GM19238 (cell line): ENCODE data around the gene TRAK1.

ENCODE experiments used
- DNase-seq: peaks from one replicate; pipeline ENCODE4 v3.0.0; 2011; ENCODE audit warnings: low spot score; ENCODE audit not compliant: insufficient read length

The TRAK1 gene

DNA sequence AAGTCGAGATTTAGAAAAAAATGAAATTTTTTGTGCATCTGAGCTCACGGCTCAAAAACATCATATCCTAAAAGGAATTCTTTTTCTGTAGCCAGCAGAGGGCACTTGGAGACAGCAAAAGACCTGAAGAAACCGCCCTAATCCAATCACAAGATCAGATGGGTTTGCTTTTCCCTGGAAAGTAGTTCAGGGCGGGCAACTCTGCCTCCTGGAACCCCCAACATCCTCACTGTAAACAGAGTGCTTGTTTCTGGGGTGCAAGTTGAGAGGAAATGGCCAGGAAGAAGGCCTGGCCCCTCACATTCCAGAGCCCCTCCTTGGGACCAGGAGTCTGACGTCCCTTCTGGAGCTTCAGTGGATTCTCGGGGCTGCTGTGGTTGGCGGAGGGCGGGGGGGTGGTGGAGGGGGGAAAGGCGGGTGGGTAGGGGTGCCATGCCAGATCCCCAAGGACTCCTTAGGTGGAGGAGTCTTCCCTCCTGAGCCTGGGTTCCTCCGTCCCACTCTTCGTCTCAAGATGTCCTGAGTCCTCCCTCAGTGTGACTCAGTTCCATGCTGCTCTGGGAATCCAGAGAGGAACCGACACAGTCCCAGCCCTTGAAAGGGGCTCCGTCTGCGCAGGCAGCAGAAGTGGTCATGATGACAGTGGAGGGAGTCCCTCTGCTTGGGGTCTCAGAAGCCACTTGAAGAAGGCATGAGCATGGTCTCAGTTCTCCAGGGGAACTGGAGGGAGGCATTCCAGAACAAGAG is 139.0 kb downstream of the TRAK1 start:
- no peak for DNase-seq

DNA sequence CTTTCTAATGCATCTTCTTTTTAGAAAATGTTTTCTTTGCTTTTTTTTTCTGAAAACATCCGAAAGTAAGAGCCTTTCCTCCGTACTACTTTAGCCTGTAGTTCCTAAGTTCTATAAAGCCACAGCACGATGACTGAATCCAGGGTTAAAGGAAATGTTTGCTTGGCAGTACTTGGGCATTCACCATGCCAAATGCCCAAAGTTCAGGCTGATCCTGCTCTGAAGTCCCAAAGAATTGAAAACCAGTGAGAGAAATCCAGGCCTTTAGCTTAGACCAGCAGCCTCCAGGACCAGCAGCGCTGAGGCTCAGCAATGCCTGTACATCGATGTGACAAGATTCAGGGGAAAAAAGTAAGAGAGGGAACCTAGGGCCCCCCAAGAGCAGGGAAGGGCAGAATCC is 139.7 kb downstream of the TRAK1 start:
- DNase-seq: no peak

DNA sequence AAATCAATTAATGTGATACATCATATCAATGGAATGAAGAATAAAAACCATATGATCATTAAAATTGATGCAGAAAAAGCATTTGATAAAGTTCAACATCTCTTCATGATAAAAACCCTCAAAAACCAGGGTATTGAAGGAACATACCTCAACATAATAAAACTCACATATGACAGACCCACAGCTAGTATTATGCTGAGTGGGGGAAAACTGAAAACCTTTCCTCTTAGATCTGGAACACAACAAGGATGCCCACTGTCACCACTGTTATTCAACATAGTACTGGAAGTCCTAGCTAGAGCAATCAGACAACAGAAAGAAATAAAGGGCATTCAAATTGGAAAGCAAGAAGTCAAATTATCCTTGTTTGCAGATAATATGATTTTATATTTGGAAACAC is 144.4 kb downstream of the TRAK1 start:
- DNase-seq: no peak

DNA sequence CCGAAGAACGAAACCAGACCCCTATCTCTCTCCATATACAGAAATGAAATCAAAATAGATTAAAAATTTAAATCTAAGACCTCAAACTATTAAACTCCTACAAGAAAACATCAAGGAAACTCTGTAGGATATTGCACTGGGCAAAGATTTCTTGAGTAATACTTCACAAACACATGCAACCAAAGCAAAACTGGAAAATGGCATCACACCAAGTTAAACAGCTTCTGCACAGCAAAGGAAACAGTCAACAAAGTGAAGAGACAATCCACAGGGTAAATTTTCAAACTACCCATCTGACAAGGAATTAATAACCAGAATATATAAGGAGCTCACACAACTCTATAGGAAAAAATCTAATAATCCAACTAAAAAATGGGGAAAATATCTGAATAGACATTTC is 145.5 kb downstream of the TRAK1 start:
- no peak for DNase-seq

DNA sequence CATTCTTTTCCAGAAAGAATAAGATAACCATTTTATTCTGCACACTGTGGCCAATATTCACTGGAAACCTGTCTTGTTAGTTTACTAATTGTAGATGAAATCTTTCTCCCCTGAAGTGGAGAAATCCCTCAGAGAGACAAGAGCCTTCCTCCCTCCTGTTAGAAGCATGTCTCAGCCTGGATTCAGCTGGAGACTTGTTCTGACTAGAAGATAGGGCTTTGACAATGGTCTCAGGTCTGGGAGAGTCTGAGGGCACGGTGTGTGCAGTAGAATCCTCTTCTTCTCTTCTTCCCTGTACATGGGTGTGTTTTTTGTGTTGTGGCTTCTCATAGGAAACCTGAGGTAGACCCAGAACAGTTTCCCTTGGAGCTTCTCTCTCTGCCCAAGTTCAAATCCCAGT is 154.9 kb downstream of the TRAK1 start:
- no peak for DNase-seq

DNA sequence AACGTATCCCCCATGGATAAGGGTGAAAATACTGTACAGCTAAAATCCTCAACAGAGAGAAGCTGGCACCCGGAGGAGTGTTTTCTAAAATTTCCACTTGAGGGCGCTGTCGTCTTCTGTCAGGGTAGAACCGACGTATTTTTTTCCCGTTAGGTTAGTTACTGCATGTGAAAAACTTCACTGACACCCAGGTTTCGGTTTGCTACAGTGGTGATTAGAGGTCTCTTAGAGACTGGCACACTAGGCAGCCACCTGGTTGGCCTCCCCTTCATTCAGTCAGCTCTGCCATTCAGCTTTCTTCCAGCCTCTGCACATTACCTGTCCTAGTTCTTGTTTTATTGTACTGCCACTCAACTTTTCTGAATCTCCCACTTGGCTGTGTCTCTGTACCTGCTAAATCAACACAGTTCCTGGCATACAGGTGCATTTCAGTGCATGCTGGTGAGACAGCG is 156.4 kb downstream of the TRAK1 start:
- peak; percentile 35 for DNase-seq

DNA sequence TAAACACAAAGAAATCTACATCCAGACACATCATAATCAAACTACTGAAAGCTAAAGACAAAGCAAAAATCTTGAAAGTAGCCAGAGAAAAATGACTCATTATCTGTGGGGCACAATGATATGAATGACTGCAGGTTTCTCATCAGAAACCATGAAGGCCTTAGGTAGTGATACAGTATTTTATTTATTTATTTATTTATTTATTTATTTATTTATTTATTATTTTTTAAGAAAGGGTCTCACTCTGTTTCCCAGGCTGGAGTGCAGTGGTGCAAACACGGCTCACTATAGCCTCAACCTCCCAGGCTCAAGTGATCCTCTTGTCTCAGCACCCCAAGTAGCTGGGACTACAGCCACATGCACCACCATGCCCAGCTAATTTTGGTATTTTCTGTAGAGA is 159.6 kb downstream of the TRAK1 start:
- DNase-seq: no peak

DNA sequence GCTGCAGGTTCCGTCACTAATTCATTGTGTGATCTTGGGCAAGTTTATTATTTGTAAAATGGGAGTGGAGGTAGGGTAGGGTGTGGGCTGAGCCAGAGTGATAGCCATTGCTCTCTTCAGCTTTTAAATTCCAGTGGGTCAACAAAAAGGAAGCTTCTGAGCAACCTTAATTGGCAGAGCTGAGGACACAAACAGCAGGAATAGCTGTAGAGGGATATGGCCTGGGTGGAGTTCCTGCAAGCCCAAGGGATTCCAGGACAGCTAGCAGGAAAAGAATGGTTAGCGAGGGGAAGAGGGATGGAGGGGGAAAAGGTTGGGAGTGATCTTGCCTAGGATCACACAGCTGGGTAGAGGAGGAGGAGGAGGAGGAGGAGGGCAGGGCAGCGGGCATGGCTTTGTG is 163.4 kb downstream of the TRAK1 start:
- DNase-seq: no peak

DNA sequence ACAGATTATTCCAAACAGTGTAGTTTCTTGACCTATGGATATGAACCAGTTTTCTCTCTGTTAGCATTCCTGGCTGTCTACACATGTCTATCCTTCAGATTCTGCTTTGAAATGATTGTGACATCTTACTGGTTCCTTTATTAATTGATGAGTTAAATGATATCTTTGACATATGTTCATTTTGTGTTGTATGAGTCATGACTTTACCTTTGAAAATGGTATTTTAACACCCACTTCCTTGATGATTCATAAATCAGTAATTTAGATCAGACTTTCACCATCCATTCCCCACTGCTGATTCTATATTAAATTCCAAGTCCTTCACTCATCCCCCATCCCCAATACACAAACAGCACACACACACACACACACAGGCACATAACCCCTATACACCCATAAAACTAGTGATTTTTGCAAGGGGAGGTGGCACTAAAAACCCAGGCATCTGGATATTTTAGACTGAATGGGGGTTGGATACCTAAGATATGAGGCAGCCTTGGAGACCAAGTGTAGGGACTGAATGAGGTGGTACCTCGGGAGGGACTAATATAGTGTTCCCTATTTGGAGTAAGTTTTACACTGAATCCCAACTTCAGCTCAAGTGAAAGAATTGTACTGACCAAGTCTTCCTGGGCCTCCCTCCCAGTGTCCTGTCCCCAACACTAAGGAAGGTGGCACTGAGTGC is 165.1 kb downstream of the TRAK1 start:
- DNase-seq: no peak

DNA sequence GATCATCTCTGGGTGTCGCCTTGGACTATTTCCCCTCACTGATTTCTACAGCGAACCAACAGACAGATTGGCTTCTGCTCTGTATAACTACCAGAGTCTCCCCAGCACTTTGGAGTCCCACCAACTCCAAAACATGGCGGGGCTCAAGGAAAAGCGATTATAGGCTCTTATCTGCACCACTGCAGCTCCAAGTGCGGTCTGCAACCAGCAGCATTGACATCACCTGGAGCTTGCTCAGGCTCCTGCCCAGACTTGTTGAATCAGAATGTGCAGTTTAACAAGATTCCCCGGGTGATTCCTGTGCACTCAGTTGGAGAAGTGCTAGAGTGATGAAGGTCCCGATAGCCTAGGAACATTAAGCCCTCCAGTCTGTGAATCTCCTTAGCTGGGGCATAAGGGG is 165.8 kb downstream of the TRAK1 start:
- DNase-seq: no peak

DNA sequence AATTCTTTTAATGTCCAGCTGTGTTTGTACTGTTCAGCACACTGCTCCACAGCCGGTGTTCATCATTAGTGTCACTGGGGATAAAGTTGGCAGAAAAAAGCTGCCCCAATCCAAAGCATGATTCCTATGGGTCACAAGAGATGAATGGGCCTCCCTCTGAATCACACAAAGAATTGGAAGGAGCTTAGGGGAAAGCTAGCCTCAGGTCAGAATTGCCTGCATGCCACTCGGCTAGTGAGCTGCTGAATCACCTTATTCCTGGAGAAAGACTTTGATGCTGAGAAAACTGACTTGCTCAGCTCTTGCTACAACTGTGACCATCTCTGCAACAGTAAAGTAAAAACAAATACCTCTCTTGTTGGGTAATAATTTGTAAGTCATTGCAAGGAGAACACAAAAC is 171.4 kb downstream of the TRAK1 start:
- DNase-seq: no peak

DNA sequence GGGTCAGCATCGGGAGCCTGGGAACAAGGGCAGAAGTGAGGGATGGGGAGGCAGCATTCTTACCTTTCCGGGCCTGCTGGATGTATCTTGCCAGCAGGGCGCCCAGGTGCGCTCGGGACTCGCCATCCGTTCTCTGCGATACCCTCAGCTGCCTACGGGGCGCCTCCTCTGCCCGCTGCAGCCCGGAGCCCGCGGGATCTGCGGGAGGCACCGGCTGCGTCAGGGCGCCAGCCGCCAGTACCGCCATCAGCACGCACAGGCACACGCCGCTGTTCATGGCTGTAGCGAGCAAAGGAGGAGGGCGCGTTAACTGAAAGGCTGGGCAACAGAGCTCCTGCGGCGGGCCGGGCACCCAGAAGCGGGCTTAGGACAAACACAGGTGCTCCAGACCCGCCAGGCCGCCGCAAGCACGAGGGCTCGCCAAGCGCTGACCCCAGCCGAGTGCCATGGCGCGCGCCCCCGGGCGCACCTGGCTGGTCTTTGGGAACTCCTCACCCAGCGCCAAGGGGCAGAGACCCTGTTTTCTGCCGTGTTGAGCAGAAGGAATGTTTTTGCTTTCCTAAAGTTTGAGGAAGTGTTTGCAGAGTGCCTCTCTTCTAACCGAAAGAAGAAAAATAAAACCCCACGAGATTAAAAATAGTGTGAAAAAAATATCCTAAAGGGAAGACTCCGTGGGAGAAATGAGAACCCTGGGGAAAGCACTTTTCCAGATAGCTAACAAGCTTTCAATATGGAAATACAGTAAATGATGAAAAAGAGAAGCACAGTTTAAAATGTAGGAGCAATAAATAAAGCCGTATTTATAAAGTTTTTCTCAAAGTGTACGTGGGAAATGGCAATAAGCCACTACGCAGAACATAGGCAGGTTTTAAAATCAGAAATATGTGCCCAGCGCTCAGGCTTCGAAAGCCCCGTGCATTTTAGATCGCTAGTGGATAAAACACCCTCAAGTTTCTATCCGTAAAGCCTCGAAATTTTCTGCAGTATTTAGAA is 172.5 kb downstream of the TRAK1 start:
- DNase-seq: no peak

DNA sequence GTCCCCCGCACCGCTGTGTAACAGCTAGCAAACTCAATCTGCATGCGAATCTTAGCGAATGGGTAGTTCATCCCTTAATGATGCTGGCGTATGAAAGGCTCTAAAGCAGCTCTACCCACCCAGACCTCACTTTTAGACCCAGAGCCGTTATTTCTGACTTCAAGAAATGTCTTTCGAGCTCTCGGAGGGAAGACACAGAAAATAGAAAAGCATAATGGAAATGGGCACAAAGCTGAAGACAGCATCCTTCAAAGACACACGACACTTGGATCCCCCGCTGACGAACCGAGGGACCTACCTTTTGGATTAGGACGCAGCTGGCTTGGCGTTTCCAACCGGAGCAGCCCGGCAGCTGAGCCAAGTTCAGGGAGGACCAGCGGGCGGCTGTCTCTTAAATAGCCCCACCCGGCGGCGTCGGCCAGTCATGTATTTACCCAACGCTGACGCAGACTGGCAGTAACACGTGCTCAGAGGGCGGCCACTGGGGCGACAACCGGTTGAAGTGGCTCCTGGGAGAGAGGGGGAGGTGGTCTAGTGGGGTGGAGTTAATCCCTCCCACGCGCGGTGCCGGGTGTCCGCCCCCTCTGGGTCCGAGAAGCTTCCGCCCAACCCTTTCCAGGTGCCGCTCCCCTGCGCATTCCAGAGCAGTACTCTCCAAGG is 173.4 kb downstream of the TRAK1 start:
- no peak for DNase-seq

DNA sequence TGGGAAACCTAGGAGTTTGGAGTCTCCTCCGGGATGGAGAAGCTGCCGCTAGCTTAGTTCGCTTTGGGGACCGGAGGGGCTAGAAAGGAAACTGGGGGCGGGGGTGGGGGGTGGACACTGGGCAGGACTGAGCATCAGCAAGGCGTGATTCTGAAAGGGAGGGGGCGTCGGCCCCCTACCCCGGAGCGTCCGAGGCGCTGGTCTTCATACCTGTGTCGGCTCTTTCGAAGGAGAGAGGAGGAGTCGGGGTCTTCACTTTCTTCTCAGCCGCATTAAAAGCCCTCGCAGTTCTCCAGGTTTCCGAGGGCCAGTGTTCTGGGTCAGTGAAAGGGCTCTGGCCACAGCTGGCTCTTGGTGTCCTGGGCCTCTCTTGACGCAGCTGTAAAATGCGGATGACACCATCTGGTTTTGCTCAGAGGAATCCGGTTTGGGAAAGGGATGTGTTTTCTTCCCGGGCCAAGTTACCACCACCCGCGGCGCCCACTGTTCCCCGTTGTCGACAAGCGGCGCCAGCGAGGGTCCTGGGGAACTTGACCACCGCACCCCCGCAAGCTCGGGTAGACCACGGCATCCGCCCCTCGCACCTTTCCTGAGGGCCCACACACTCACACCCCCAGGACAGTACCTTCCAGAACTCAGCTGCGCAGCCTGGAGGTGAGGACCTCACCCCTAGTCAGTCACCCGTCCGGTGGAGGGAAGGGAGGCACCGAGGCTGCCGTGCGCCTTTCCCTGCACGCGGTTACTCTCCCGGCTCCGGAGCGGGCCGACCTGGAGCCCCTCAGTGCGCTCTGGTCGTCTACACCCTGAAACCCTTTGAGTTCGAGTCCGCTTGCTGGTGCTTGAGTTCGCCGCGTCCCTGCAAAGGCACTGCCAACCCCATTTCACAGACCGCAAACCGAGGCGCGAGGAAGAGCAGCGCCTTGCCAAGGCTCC is 174.2 kb downstream of the TRAK1 start:
- DNase-seq: no peak

DNA sequence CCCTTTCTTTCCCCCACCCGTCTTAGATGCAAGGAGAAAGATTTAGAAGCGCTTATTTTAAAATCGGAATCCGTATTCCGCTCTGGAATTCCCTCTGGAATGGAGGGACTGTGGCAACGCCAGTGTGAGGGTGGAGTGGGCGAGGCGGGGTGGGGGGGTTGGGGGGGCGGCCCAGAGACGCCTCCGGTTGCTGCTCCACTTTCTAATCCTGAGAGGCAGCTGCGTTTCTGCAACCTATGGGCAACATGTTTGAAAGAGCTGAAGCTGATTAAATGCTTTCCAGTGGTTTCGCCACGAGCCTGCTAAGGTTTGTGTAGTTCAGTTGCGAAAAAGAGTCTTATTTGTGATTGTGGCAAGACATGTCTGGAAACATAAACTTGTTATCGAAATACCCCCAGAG is 174.9 kb downstream of the TRAK1 start, which contains the start of gene CCK:
Gene CCK (minus strand): TSS at position 101 of the 400 bp plus-strand sequence. CDS start 2,555 bp downstream, outside the sequence.
- DNase-seq: no peak

DNA sequence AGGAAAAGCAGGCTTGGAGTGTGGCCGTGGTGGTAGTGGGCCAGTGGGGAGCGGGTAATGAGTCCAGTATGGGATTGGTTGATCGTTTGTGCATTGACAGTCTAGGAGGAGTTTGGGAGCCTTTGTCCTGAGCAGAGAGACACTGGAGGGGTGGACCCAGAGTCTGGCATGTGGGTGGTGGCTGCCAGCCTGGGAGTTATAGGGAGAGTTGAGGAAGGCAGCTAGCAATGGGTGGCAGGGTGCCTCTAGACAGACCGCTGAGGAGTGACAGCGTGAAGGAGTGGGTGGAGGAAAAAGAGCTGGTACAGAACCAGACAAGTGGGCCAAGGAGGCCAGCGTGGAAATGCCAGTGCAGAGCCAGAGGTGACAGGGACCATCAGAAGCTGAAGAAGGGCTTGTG is 176.7 kb downstream of the TRAK1 start:
- DNase-seq: no peak

DNA sequence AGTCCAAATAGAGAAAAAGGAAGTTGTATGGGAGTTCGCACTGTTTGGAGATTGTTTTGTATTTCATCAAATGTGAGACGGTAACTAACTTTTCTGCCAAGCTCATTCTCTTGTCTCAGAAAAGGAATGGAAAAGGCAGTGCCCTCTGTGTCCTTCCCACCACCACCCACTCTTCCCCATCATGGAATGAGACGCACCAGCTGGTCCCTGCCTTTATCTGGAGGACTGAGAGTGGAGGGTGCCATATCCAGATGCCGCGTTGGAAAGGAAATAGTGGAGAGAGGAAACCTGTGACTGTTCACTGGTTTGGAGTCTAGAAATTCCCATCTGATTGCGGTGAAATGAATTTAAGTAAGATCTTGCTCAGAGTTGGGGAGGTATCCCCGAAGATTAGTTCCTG is 178.5 kb downstream of the TRAK1 start:
- DNase-seq: no peak

DNA sequence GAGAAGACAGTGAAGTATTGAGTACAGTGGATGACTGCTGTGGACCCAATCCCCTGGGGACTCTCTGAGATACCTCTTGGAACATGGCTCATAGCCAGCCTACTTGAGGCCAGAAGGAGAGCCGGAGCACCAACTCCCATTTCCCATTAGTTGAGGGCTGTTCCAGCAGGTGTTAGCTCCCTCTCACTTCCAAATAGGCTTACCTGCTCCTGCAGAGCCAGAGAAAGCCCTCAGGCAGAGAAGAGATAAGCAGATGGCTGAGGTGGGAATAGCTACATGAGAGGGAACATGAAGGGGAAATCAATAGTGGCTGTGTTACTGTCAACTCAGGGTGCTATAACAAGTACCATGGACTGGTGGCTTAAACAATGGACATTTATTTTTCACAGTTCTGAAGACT is 179.4 kb downstream of the TRAK1 start:
- DNase-seq: no peak

DNA sequence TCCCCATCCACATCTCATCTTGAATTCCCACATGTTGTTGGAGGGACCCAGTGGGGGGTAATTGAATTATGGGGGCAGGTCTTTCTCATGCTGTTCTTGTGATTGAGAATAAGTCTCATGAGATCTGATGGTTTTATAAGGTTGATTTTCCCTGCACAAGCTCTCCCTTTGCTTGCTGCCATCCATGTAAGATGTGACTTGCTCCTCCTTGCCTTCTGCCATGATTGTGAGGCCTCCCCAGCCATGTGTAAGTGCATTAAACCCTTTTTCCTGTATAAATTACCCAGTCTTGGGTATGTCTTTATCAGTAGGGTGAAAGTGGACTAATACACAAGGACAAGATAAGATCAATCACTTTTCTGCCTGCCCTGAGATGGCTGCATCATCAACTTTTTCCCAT is 180.6 kb downstream of the TRAK1 start:
- DNase-seq: no peak

DNA sequence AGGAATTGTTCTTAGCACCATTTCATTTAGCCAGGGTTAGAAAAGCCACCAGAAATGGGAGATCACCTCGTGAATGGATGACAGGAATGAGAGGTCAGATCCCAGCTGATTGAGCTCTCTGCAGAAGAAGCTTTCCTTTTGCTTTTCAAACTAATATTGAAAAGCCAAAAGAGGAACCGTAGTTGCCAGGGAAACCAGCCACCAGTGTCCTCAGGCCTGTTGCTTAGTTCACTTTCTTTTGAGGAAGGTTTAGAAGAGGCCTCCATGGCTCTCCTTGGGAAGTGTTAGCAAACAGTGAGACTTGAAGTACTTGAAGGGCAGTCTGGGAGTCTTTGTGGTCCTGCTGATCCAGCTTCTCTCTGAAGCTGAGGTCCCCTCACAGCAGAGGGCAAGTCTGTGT is 182.2 kb downstream of the TRAK1 start:
- no peak for DNase-seq
